SK-N-SH treated with all-trans-retinoic acid at 6 μM for 48 hours (cell line): ENCODE results near the gene LSM14A.

Source experiments
- ATAC-seq: fragments of 200-7000 bp; cut with Tn5 transposase; 3 replicates; pipeline ENCODE4 v1.9.1; 2020; ENCODE audit warnings: mild to moderate bottlenecking, moderate library complexity
- CREB5 ChIP-seq: fragments of 250-450 bp; sonication (Bioruptor Pico); IDR thresholded peaks from 2 replicates; pipeline ENCODE4 v1.5.1; 2020; ENCODE audit warnings: low read depth, mild to moderate bottlenecking, moderate library complexity
- CSDC2 ChIP-seq: fragments of 250-450 bp; sonication (Bioruptor Pico); IDR thresholded peaks from 2 replicates; pipeline ENCODE4 v1.5.0; 2020; ENCODE audit warnings: mild to moderate bottlenecking, moderate library complexity
- ESRRG ChIP-seq: fragments of 250-450 bp; sonication (Bioruptor Pico); IDR thresholded peaks from 2 replicates; pipeline ENCODE4 v1.6.1; 2021; ENCODE audit warnings: mild to moderate bottlenecking
- GLIS3 ChIP-seq: fragments of 250-450 bp; sonication (Bioruptor Pico); IDR thresholded peaks from 2 replicates; pipeline ENCODE4 v1.5.0; 2020; ENCODE audit warnings: mild to moderate bottlenecking, moderate library complexity
- ISL1 ChIP-seq: fragments of 250-450 bp; sonication (Bioruptor Pico); IDR thresholded peaks from 2 replicates; pipeline ENCODE4 v2.1.2; 2022; ENCODE audit warnings: mild to moderate bottlenecking, moderate library complexity
- OSR1 ChIP-seq: fragments of 250-450 bp; sonication (Bioruptor Pico); IDR thresholded peaks from 2 replicates; pipeline ENCODE4 v1.8.0; 2022; ENCODE audit warnings: moderate library complexity, mild to moderate bottlenecking, inconsistent platforms
- PPARA ChIP-seq: fragments of 250-450 bp; sonication (Bioruptor Pico); IDR thresholded peaks from 2 replicates; pipeline ENCODE4 v1.5.0; 2020; ENCODE audit warnings: mild to moderate bottlenecking, borderline replicate concordance
- SNAI2 ChIP-seq: fragments of 250-450 bp; sonication (Bioruptor Pico); IDR thresholded peaks from 2 replicates; pipeline ENCODE4 v1.5.0; 2020; ENCODE audit warnings: mild to moderate bottlenecking, moderate library complexity
- TOX ChIP-seq: fragments of 250-450 bp; sonication (Bioruptor Pico); IDR thresholded peaks from 2 replicates; pipeline ENCODE4 v1.8.0; 2021; ENCODE audit warnings: mild to moderate bottlenecking, moderate library complexity, borderline replicate concordance
- ZC3H10 ChIP-seq: fragments of 250-450 bp; sonication (Bioruptor Pico); IDR thresholded peaks from 2 replicates; pipeline ENCODE4 v1.5.1; 2021; ENCODE audit warnings: mild to moderate bottlenecking, moderate library complexity
- ZFP3 ChIP-seq: fragments of 250-450 bp; sonication (Bioruptor Pico); IDR thresholded peaks from 2 replicates; pipeline ENCODE4 v1.5.0; 2020; ENCODE audit warnings: mild to moderate bottlenecking, moderate library complexity
- ZFP30 ChIP-seq: fragments of 450-650 bp; formaldehyde crosslinking; IDR thresholded peaks from 2 replicates; pipeline ENCODE4 v1.5.0; 2022; ENCODE audit warnings: mild to moderate bottlenecking, moderate library complexity
- ZNF565 ChIP-seq: fragments of 450-650 bp; formaldehyde crosslinking; conservative IDR thresholded peaks from 2 replicates; pipeline ENCODE4 v1.5.0; 2020; ENCODE audit warnings: low read depth, mild to moderate bottlenecking, moderate library complexity
- ZNF70 ChIP-seq: fragments of 450-650 bp; formaldehyde crosslinking; IDR thresholded peaks from 2 replicates; pipeline ENCODE4 v1.5.0; 2020; ENCODE audit warnings: mild to moderate bottlenecking, moderate library complexity
- ZNF8 ChIP-seq: fragments of 450-650 bp; formaldehyde crosslinking; IDR thresholded peaks from 2 replicates; pipeline ENCODE4 v1.5.0; 2020; ENCODE audit warnings: mild to moderate bottlenecking, moderate library complexity
- TF ChIP-seq, protein P1 (sequence below): fragments of 250-450 bp; sonication (Bioruptor Pico); IDR thresholded peaks from 2 replicates; pipeline ENCODE4 v1.5.1; 2021; ENCODE audit warnings: mild to moderate bottlenecking, moderate library complexity
- TF ChIP-seq, protein P2 (sequence below): fragments of 250-450 bp; sonication (Bioruptor Pico); IDR thresholded peaks from 2 replicates; pipeline ENCODE4 v1.5.0; 2020; ENCODE audit warnings: mild to moderate bottlenecking, moderate library complexity
- TF ChIP-seq, protein P3 (sequence below): fragments of 250-450 bp; sonication (Bioruptor Pico); IDR thresholded peaks from 2 replicates; pipeline ENCODE4 v1.8.0; 2020; ENCODE audit warnings: mild to moderate bottlenecking, moderate library complexity, borderline replicate concordance

Gene LSM14A

GRCh38 chr19:34276614-34277013 is 104.3 kb downstream of the LSM14A start:
- ATAC-seq = no peak
- TF ChIP-seq GLIS3 (CRISPR knock-in tag) (no peak), SNAI2 (CRISPR knock-in tag) (no peak), ZC3H10 (CRISPR knock-in tag) (no peak), PPARA (CRISPR knock-in tag) (no peak), TOX (CRISPR knock-in tag) (no peak), ZNF565 (CRISPR knock-in tag) (no peak), ZFP3 (CRISPR knock-in tag) (no peak), ZNF8 (CRISPR knock-in tag) (no peak), ESRRG (CRISPR knock-in tag) (no peak), OSR1 (CRISPR knock-in tag) (no peak), ZFP30 (CRISPR knock-in tag) (no peak), CREB5 (no peak)
- TF ChIP-seq, protein P1, sequence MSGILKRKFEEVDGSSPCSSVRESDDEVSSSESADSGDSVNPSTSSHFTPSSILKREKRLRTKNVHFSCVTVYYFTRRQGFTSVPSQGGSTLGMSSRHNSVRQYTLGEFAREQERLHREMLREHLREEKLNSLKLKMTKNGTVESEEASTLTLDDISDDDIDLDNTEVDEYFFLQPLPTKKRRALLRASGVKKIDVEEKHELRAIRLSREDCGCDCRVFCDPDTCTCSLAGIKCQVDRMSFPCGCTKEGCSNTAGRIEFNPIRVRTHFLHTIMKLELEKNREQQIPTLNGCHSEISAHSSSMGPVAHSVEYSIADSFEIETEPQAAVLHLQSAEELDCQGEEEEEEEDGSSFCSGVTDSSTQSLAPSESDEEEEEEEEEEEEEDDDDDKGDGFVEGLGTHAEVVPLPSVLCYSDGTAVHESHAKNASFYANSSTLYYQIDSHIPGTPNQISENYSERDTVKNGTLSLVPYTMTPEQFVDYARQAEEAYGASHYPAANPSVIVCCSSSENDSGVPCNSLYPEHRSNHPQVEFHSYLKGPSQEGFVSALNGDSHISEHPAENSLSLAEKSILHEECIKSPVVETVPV = no peak
- TF ChIP-seq, protein P2, sequence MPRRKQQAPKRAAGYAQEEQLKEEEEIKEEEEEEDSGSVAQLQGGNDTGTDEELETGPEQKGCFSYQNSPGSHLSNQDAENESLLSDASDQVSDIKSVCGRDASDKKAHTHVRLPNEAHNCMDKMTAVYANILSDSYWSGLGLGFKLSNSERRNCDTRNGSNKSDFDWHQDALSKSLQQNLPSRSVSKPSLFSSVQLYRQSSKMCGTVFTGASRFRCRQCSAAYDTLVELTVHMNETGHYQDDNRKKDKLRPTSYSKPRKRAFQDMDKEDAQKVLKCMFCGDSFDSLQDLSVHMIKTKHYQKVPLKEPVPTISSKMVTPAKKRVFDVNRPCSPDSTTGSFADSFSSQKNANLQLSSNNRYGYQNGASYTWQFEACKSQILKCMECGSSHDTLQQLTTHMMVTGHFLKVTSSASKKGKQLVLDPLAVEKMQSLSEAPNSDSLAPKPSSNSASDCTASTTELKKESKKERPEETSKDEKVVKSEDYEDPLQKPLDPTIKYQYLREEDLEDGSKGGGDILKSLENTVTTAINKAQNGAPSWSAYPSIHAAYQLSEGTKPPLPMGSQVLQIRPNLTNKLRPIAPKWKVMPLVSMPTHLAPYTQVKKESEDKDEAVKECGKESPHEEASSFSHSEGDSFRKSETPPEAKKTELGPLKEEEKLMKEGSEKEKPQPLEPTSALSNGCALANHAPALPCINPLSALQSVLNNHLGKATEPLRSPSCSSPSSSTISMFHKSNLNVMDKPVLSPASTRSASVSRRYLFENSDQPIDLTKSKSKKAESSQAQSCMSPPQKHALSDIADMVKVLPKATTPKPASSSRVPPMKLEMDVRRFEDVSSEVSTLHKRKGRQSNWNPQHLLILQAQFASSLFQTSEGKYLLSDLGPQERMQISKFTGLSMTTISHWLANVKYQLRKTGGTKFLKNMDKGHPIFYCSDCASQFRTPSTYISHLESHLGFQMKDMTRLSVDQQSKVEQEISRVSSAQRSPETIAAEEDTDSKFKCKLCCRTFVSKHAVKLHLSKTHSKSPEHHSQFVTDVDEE = no peak
- TF ChIP-seq, all 23 proteins: peak for 0

GRCh38 chr19:34277244-34277643 is 104.9 kb downstream of the LSM14A start:
- ATAC-seq = no peak
- TF ChIP-seq, protein P2 = no peak
- TF ChIP-seq GLIS3 (CRISPR knock-in tag) (no peak), ZFP3 (CRISPR knock-in tag) (no peak), PPARA (CRISPR knock-in tag) (no peak), ISL1 (CRISPR knock-in tag) (no peak), OSR1 (CRISPR knock-in tag) (no peak), ZNF8 (CRISPR knock-in tag) (no peak), ZNF70 (CRISPR knock-in tag) (no peak), CREB5 (no peak), CSDC2 (CRISPR knock-in tag) (no peak), ESRRG (CRISPR knock-in tag) (no peak), ZC3H10 (CRISPR knock-in tag) (no peak), TOX (CRISPR knock-in tag) (no peak)
- TF ChIP-seq, protein P3, sequence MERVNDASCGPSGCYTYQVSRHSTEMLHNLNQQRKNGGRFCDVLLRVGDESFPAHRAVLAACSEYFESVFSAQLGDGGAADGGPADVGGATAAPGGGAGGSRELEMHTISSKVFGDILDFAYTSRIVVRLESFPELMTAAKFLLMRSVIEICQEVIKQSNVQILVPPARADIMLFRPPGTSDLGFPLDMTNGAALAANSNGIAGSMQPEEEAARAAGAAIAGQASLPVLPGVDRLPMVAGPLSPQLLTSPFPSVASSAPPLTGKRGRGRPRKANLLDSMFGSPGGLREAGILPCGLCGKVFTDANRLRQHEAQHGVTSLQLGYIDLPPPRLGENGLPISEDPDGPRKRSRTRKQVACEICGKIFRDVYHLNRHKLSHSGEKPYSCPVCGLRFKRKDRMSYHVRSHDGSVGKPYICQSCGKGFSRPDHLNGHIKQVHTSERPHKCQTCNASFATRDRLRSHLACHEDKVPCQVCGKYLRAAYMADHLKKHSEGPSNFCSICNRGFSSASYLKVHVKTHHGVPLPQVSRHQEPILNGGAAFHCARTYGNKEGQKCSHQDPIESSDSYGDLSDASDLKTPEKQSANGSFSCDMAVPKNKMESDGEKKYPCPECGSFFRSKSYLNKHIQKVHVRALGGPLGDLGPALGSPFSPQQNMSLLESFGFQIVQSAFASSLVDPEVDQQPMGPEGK (CRISPR knock-in tag) = no peak
- TF ChIP-seq, protein P1 = no peak
